GM12878 (cell line): ENCODE results near the gene CPSF4L. TPM values are rescaled to one million over a fixed set of nuclear protein-coding genes. Genes with fewer than 3 reads are reported as not detected.

Source experiments
- BHLHE40 ChIP-seq, 2 experiments: fragments of 450-650 bp in 1 of 2; IDR thresholded peaks; 2 replicates each; pipeline ENCODE4 v1.6.1; 2011 to 2017; ENCODE audit warnings: low read depth in 2 of 2, borderline replicate concordance in 1 of 2, improper control_type of control experiment in 1 of 2, low read length in 1 of 2, mild to moderate bottlenecking in 1 of 2
- CHD4 ChIP-seq: fragments of 200-600 bp; sonication (generic); IDR thresholded peaks from 2 replicates; pipeline ENCODE4 v1.6.1; 2016; ENCODE audit warnings: mild to moderate bottlenecking
- CREB1 ChIP-seq: IDR thresholded peaks from 2 replicates; pipeline ENCODE4 v1.6.1; 2012; ENCODE audit warnings: low read depth, mild to moderate bottlenecking, inconsistent platforms
- EGR1 ChIP-seq, 2 experiments: IDR thresholded peaks; 1 replicate in 1 of 2; 2 replicates in 1 of 2; pipeline ENCODE4 v1.6.1; 2011 to 2012; ENCODE audit warnings: low read depth in 2 of 2, low read length in 2 of 2, borderline replicate concordance in 1 of 2, mild to moderate bottlenecking in 1 of 2, moderate library complexity in 1 of 2
- HDGF ChIP-seq: fragments of 450-650 bp; IDR thresholded peaks from 2 replicates; pipeline ENCODE4 v1.6.1; 2016; ENCODE audit warnings: antibody characterized with exemption
- IRF4 ChIP-seq: IDR thresholded peaks from 2 replicates; pipeline ENCODE4 v1.6.1; 2011; ENCODE audit warnings: low read depth, low read length
- LARP7 ChIP-seq: fragments of 450-650 bp; IDR thresholded peaks from 2 replicates; pipeline ENCODE4 v1.6.1; 2017; ENCODE audit warnings: mild to moderate bottlenecking
- MTA3 ChIP-seq: IDR thresholded peaks from 2 replicates; pipeline ENCODE4 v1.6.1; 2012; ENCODE audit warnings: low read length, inconsistent platforms, borderline replicate concordance
- RCOR1 ChIP-seq: conservative IDR thresholded peaks from 2 replicates; pipeline ENCODE4 v1.6.1; 2012; ENCODE audit warnings: low read depth, low read length, improper control_type of control experiment
- RUNX3 ChIP-seq: IDR thresholded peaks from 2 replicates; pipeline ENCODE4 v1.6.1; 2012; ENCODE audit warnings: low read length, inconsistent platforms
- SPI1 ChIP-seq: IDR thresholded peaks from 2 replicates; pipeline ENCODE4 v1.6.1; 2011; ENCODE audit warnings: low read depth, mild to moderate bottlenecking, low read length, moderate library complexity, borderline replicate concordance; ENCODE audit not compliant: insufficient read depth
- polyA plus RNA-seq, 11 experiments: library from polyadenylated mRNA; depleted of rRNA in 4 of 11; unstranded in 6 of 11; stranded (reverse) in 5 of 11; fragments of >200 nt; fragmentation: Nextera tagmentation in 4 of 11; fragmentation: Illumina TruSeq in 1 of 11; extraction: Ambion mirVana in 4 of 11; extraction: Trizol in 1 of 11; gene quantifications; 1 replicate in 1 of 11; 2 replicates in 10 of 11; pipeline versions ENCODE4 v1.2.1 to v1.2.3, GENCODE V29; 2011 to 2016; ENCODE audit warnings: inconsistent platforms in 2 of 11, missing spikeins in 2 of 11, low read depth in 1 of 11
- total RNA-seq, 4 experiments: library from RNA; depleted of rRNA in 3 of 4; stranded (reverse); fragments of >200 nt in 3 of 4; fragmentation: Illumina TruSeq in 1 of 4; extraction: Trizol in 1 of 4; gene quantifications; 2 replicates each; pipeline versions ENCODE4 v1.2.1 to v1.2.3, GENCODE V29; 2013 to 2021
- TF ChIP-seq, protein P1 (sequence below): fragments of 450-650 bp; IDR thresholded peaks from 2 replicates; pipeline ENCODE4 v1.6.1; 2017; ENCODE audit warnings: antibody characterized with exemption, mild to moderate bottlenecking, moderate library complexity
- TF ChIP-seq, protein P2 (sequence below): fragments of 150-350 bp; IDR thresholded peaks from 2 replicates; pipeline ENCODE4 v1.6.1; 2016; ENCODE audit warnings: low read depth, low read length
- TF ChIP-seq, protein P3 (sequence below): fragments of 450-650 bp; IDR thresholded peaks from 2 replicates; pipeline ENCODE4 v1.6.1; 2017; ENCODE audit warnings: mild to moderate bottlenecking, moderate library complexity

The CPSF4L gene
- total and polyA plus RNA-seq, 10 of the 15 experiments (the other 5 are each of a cell fraction or from before 2014, with no cell fraction given) = not detected

DNA sequence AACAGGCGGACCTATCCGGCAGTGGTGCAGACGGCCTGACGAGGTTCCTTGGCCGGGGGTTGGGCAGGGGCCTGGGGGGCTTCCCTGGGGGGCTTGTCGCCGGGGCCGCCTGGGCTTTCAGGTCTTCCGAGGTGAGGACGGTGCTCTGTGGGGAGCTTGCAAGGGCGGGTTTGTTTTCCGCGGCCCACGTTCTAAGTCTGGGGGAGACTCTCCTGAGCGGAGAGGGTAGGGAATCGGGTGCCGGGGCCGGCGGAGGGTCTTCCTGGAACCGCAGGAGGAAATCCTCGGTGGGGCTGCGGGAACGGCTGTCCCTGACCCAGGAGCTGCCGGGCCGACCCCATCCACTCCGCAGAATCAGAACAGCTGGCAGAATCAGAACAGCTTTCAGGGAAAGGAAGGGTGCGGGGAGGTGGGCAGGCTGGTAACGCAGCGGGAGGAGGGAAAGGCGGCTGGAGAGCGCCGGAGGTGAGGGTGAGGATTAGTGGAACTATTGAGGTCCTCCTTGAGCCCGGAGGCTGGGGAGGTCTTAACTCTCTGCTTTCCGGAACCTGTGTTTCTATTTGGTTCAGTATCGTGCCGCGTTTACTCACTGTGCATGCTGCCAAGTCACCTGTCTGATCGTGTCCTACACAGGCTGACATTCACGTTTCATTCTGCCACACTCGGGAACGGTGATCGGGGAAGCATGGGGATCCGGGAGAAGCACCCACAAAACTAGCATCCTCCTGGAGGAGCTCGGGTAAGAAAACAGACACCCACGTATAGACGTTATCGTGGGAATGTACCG lies 28.9 kb downstream of the CPSF4L start (continued):
- TF ChIP-seq SPI1 = no peak
- TF ChIP-seq MTA3 = no peak
- TF ChIP-seq EGR1 (IDR thresholded peaks at IDR 0.05; ENCODE audit: borderline replicate concordance in 1 of 2, low read depth in 2 of 2, low read length in 2 of 2) = 0 out of 3 replicates have a peak, but pooled peaks of 1 of the 2 experiments have one; percentile 24
- TF ChIP-seq, protein P1, sequence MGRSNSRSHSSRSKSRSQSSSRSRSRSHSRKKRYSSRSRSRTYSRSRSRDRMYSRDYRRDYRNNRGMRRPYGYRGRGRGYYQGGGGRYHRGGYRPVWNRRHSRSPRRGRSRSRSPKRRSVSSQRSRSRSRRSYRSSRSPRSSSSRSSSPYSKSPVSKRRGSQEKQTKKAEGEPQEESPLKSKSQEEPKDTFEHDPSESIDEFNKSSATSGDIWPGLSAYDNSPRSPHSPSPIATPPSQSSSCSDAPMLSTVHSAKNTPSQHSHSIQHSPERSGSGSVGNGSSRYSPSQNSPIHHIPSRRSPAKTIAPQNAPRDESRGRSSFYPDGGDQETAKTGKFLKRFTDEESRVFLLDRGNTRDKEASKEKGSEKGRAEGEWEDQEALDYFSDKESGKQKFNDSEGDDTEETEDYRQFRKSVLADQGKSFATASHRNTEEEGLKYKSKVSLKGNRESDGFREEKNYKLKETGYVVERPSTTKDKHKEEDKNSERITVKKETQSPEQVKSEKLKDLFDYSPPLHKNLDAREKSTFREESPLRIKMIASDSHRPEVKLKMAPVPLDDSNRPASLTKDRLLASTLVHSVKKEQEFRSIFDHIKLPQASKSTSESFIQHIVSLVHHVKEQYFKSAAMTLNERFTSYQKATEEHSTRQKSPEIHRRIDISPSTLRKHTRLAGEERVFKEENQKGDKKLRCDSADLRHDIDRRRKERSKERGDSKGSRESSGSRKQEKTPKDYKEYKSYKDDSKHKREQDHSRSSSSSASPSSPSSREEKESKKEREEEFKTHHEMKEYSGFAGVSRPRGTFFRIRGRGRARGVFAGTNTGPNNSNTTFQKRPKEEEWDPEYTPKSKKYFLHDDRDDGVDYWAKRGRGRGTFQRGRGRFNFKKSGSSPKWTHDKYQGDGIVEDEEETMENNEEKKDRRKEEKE = no peak
- no peak for TF ChIP-seq CHD4
- TF ChIP-seq IRF4 = no peak
- no peak for TF ChIP-seq HDGF
- TF ChIP-seq, protein P2, sequence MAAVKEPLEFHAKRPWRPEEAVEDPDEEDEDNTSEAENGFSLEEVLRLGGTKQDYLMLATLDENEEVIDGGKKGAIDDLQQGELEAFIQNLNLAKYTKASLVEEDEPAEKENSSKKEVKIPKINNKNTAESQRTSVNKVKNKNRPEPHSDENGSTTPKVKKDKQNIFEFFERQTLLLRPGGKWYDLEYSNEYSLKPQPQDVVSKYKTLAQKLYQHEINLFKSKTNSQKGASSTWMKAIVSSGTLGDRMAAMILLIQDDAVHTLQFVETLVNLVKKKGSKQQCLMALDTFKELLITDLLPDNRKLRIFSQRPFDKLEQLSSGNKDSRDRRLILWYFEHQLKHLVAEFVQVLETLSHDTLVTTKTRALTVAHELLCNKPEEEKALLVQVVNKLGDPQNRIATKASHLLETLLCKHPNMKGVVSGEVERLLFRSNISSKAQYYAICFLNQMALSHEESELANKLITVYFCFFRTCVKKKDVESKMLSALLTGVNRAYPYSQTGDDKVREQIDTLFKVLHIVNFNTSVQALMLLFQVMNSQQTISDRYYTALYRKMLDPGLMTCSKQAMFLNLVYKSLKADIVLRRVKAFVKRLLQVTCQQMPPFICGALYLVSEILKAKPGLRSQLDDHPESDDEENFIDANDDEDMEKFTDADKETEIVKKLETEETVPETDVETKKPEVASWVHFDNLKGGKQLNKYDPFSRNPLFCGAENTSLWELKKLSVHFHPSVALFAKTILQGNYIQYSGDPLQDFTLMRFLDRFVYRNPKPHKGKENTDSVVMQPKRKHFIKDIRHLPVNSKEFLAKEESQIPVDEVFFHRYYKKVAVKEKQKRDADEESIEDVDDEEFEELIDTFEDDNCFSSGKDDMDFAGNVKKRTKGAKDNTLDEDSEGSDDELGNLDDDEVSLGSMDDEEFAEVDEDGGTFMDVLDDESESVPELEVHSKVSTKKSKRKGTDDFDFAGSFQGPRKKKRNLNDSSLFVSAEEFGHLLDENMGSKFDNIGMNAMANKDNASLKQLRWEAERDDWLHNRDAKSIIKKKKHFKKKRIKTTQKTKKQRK = no peak
- TF ChIP-seq RCOR1 = no peak
- TF ChIP-seq, protein P3, sequence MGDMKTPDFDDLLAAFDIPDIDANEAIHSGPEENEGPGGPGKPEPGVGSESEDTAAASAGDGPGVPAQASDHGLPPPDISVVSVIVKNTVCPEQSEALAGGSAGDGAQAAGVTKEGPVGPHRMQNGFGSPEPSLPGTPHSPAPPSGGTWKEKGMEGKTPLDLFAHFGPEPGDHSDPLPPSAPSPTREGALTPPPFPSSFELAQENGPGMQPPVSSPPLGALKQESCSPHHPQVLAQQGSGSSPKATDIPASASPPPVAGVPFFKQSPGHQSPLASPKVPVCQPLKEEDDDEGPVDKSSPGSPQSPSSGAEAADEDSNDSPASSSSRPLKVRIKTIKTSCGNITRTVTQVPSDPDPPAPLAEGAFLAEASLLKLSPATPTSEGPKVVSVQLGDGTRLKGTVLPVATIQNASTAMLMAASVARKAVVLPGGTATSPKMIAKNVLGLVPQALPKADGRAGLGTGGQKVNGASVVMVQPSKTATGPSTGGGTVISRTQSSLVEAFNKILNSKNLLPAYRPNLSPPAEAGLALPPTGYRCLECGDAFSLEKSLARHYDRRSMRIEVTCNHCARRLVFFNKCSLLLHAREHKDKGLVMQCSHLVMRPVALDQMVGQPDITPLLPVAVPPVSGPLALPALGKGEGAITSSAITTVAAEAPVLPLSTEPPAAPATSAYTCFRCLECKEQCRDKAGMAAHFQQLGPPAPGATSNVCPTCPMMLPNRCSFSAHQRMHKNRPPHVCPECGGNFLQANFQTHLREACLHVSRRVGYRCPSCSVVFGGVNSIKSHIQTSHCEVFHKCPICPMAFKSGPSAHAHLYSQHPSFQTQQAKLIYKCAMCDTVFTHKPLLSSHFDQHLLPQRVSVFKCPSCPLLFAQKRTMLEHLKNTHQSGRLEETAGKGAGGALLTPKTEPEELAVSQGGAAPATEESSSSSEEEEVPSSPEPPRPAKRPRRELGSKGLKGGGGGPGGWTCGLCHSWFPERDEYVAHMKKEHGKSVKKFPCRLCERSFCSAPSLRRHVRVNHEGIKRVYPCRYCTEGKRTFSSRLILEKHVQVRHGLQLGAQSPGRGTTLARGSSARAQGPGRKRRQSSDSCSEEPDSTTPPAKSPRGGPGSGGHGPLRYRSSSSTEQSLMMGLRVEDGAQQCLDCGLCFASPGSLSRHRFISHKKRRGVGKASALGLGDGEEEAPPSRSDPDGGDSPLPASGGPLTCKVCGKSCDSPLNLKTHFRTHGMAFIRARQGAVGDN = 0 out of 2 replicates have a peak, but pooled peaks have one; percentile 21
- TF ChIP-seq RUNX3 = 0 out of 2 replicates have a peak, but pooled peaks have one; percentile 4
- TF ChIP-seq CREB1 = 0 out of 2 replicates have a peak, but pooled peaks have one; percentile 3
- TF ChIP-seq LARP7 = no peak
- 0 out of 4 replicates have a peak, but pooled peaks of 1 of the 2 experiments have one; percentile 14 for TF ChIP-seq BHLHE40 (IDR thresholded peaks at IDR 0.05; ENCODE audit: borderline replicate concordance in 1 of 2, low read depth in 2 of 2, low read length in 1 of 2)
- TF ChIP-seq, all 136 proteins: peak for 9
